ENCODE results near the gene COQ5. TPM values are rescaled to one million over a fixed set of nuclear protein-coding genes. Genes with fewer than 3 reads are reported as not detected.

The COQ5 gene
- total RNA-seq, 1 experiment from 2014 or later, result 34.1 TPM

GRCh38 chr12:120485961-120486881 lies 42.7 kb downstream of the COQ5 start:
- H2AFZ ChIP-seq (ENCODE audit: low read depth, low read length, poor library complexity, severe bottlenecking), result no peak overlapping the region
- H3K9me2 ChIP-seq (ENCODE audit: insufficient read depth), result no peaks in the 10 kb centered on the region
- no peaks in the 10 kb centered on the region for H3K27me3 ChIP-seq (ENCODE audit: insufficient read depth, low read length)
- ChIA-PET RAD21 (ENCODE audit: low non-redundant PET in 1 of 2, low total read pairs in 2 of 2, uncharacterized antibody in 2 of 2, unreplicated experiment in 2 of 2) (no interaction called here), POLR2A (no interaction called here), CTCF (interaction anchor here (1.2 kb wide), 1 partner anchor 12 kb away, joined by 3 read pairs; no protein-coding TSS in a partner anchor)
- H3K4me3 ChIP-seq (replicated peaks in 1 of 2; ENCODE audit: low read depth in 1 of 2, low read length in 2 of 2), result no peak overlapping the region
- ATAC-seq (no peak), DNase-seq (ENCODE audit: low read depth, low spot score) (no peak)
- BruUV-seq (replicated peaks), result no TSS peak
- no peak overlapping the region for H3K4me2 ChIP-seq (ENCODE audit: low read length)
- H3K27ac ChIP-seq (ENCODE audit: low read depth, low read length), result no peak overlapping the region
- TF ChIP-seq EZH2phosphoT487 (IDR thresholded peaks at IDR 0.05; ENCODE audit: borderline replicate concordance), result no peak
- TF ChIP-seq REST (IDR thresholded peaks at IDR 0.05; ENCODE audit: low read depth), result no peak
- no peak for TF ChIP-seq POLR2AphosphoS5 (IDR thresholded peaks at IDR 0.05; ENCODE audit: low read depth, low read length)
- no peak for TF ChIP-seq FOSL1 (IDR thresholded peaks at IDR 0.05; ENCODE audit: low read depth)
- no peak for TF ChIP-seq ELF1 (IDR thresholded peaks at IDR 0.05; ENCODE audit: borderline replicate concordance, low read depth)
- TF ChIP-seq SIN3A (IDR thresholded peaks at IDR 0.05; ENCODE audit: low read depth), result no peak
- no peak for TF ChIP-seq CTCF (IDR thresholded peaks at IDR 0.05 in 2 of 3, conservative IDR thresholded peaks at IDR 0.05 in 1 of 3; ENCODE audit: borderline replicate concordance in 1 of 3, insufficient read depth in 1 of 3, low read depth in 2 of 3, low read length in 2 of 3)
- TF ChIP-seq SP1 (IDR thresholded peaks at IDR 0.05; ENCODE audit: low read depth), result no peak
- TF ChIP-seq JUND (IDR thresholded peaks at IDR 0.05), result no peak
- H3K36me3 ChIP-seq (ENCODE audit: control insufficient read depth in 1 of 2, insufficient read depth in 2 of 2, low read length in 2 of 2), result no peaks in the 10 kb centered on the region; a peak in 2 of 4 replicates
- no peaks in the 10 kb centered on the region for H3K9me3 ChIP-seq (ENCODE audit: control insufficient read depth in 1 of 2, insufficient read depth in 1 of 2, low read depth in 1 of 2, low read length in 2 of 2)
- intact Hi-C loops (cut with micrococcal nuclease), result no loop called here
- H4K20me1 ChIP-seq (ENCODE audit: insufficient read depth), result no peaks in the 10 kb centered on the region
- H3K9ac ChIP-seq (ENCODE audit: low read length), result no peak overlapping the region
- no peaks in the 10 kb centered on the region for H3K4me1 ChIP-seq (ENCODE audit: control insufficient read depth in 1 of 2, insufficient read depth in 2 of 2, low read length in 2 of 2)
- 0 out of 2 replicates have a peak, but pooled peaks cover 2% of the 10 kb centered on the region for H3K79me2 ChIP-seq (ENCODE audit: insufficient read depth, low read length)
